ENCODE results near the gene TMEM59.
"Not testable (repeated sequence)": the region's sequence is repeated elsewhere in the genome, so short reads cannot be mapped to it uniquely, and the experiment has no call there.

TMEM59 gene

DNA sequence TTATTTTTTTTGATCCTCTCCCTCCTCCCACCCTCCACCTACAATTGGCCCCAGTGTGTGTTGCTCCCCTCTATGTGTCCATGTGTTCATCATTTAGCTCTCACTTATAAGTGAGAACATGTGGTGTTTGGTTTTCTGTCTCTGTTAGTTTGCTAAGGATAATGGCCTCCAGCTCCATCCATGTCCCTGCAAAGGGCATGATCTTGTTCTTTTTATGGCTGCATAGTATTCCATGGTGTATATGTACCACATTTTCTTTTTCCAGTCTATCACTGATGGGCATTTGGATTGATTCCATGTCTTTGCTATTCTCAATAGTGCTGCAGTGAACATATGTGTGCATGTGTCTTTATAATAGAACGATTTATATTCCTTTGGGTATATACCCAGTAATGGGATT lies 28.2 kb downstream of the TMEM59 start:
- H3K4me3 ChIP-seq (ENCODE audit: low read depth, low read length); H3K27me3 ChIP-seq (ENCODE audit: control insufficient read depth, insufficient read depth, low read length); H3K4me1 ChIP-seq (ENCODE audit: control insufficient read depth, insufficient read depth, low read length); H3K9ac ChIP-seq (ENCODE audit: low read depth, low read length); H3K27ac ChIP-seq (ENCODE audit: low read depth, low read length); H3K36me3 ChIP-seq (ENCODE audit: control insufficient read depth, insufficient read depth, low read length); H3K9me3 ChIP-seq (ENCODE audit: control insufficient read depth, insufficient read depth, low read length): not testable (repeated sequence)

DNA sequence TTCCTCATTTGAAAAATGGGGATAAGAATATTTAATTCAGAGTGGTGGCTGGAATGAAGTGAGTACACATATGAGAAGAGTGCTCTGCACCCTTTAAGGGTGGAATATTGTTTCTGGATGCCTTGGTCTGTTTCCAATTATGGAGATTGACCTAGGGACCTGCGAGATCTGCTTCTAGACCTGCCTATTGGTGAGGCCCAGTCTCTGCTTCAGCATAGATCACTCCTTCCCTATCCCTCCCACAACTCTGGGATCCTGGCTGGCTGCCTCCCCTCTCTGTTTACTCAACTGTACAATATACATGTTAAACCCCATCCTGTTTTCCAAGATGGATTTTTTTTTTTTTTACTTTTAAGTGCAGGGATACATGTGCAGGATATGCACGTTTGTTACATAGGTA lies 28.6 kb downstream of the TMEM59 start:
- Histone ChIP-seq H3K9me3 (ENCODE audit: control insufficient read depth, insufficient read depth, low read length) (no peaks in the 10 kb centered on the region), H3K4me3 (ENCODE audit: low read depth, low read length) (no peak overlapping the region), H3K9ac (ENCODE audit: low read depth, low read length) (no peak overlapping the region), H3K4me1 (ENCODE audit: control insufficient read depth, insufficient read depth, low read length) (no peaks in the 10 kb centered on the region), H3K36me3 (ENCODE audit: control insufficient read depth, insufficient read depth, low read length) (no peaks in the 10 kb centered on the region), H3K27ac (ENCODE audit: low read depth, low read length) (no peak overlapping the region), H3K27me3 (ENCODE audit: control insufficient read depth, insufficient read depth, low read length) (no peaks in the 10 kb centered on the region)

DNA sequence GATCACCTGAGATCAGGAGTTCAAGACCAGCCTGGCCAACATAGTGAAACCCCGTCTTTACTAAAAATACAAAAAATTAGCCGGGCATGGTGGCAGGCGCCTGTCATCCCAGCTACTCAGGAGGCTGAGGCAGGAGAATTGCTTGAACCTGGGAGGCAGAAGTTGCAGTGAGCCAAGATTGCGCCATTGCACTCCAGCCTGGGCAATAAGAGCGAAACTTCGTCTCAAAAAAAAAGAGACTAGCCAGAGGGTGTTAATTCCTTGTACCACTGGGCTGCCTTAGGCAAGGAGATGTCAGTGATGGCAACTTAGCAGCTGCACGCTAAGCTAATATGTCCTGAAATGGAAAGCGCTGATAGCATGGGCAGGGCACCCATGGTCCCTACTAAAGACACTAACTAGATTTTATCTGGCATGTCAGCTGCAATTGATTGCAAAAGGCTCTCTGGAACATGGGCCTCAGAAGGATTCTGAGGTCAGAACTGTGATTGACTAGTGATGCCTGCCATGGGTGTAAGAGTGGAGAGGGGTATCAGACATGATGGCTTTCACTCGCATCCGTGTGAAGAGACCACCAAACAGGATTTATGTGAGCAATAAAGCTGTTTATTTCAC lies 33.3 kb downstream of the TMEM59 start:
- not testable (repeated sequence) for H3K9ac ChIP-seq (ENCODE audit: low read depth, low read length); H3K27me3 ChIP-seq (ENCODE audit: control insufficient read depth, insufficient read depth, low read length); H3K4me1 ChIP-seq (ENCODE audit: control insufficient read depth, insufficient read depth, low read length); H3K9me3 ChIP-seq (ENCODE audit: control insufficient read depth, insufficient read depth, low read length); H3K36me3 ChIP-seq (ENCODE audit: control insufficient read depth, insufficient read depth, low read length); H3K27ac ChIP-seq (ENCODE audit: low read depth, low read length); H3K4me3 ChIP-seq (ENCODE audit: low read depth, low read length)

- H3K27ac ChIP-seq (ENCODE audit: low read depth, low read length) = no peak overlapping the region
- H3K9ac ChIP-seq (ENCODE audit: low read depth, low read length) = no peak overlapping the region
- no peaks in the 10 kb centered on the region for H3K27me3 ChIP-seq (ENCODE audit: control insufficient read depth, insufficient read depth, low read length)
- H3K4me3 ChIP-seq (ENCODE audit: low read depth, low read length) = no peak overlapping the region
- H3K36me3 ChIP-seq (ENCODE audit: control insufficient read depth, insufficient read depth, low read length) = no peaks in the 10 kb centered on the region
- H3K9me3 ChIP-seq (ENCODE audit: control insufficient read depth, insufficient read depth, low read length) = no peaks in the 10 kb centered on the region
- H3K4me1 ChIP-seq (ENCODE audit: control insufficient read depth, insufficient read depth, low read length) = no peaks in the 10 kb centered on the region
Measured at GRCh38 chr1:54018635-54019034, 34.4 kb downstream of the TMEM59 start.

- Histone ChIP-seq H3K9ac (ENCODE audit: low read depth, low read length) (no peak within 1 kb of the TSS), H3K9me3 (ENCODE audit: control insufficient read depth, insufficient read depth, low read length) (no peaks in the 10 kb centered on the region), H3K4me3 (ENCODE audit: low read depth, low read length) (no peak within 1 kb of the TSS), H3K36me3 (ENCODE audit: control insufficient read depth, insufficient read depth, low read length) (no peaks in the 10 kb centered on the region), H3K27ac (ENCODE audit: low read depth, low read length) (no peak within 1 kb of the TSS), H3K27me3 (ENCODE audit: control insufficient read depth, insufficient read depth, low read length) (no peaks in the 10 kb centered on the region), H3K4me1 (ENCODE audit: control insufficient read depth, insufficient read depth, low read length) (no peaks in the 10 kb centered on the region)
Measured at GRCh38 chr1:54017979-54018378, 35.0 kb downstream of the TMEM59 start, which contains the start of gene LDLRAD1. Gene LDLRAD1 (minus strand): TSS chr1:54018186. CDS start chr1:54018112, 74 bp downstream.

- H3K27ac ChIP-seq (ENCODE audit: low read depth, low read length) = no peak overlapping the region
- H3K36me3 ChIP-seq (ENCODE audit: control insufficient read depth, insufficient read depth, low read length) = no peaks in the 10 kb centered on the region
- no peaks in the 10 kb centered on the region for H3K9me3 ChIP-seq (ENCODE audit: control insufficient read depth, insufficient read depth, low read length)
- no peaks in the 10 kb centered on the region for H3K4me1 ChIP-seq (ENCODE audit: control insufficient read depth, insufficient read depth, low read length)
- H3K9ac ChIP-seq (ENCODE audit: low read depth, low read length) = no peak overlapping the region
- no peaks in the 10 kb centered on the region for H3K27me3 ChIP-seq (ENCODE audit: control insufficient read depth, insufficient read depth, low read length)
- no peak overlapping the region for H3K4me3 ChIP-seq (ENCODE audit: low read depth, low read length)
Measured at GRCh38 chr1:54016343-54017282, 36.4 kb downstream of the TMEM59 start.

- Histone ChIP-seq H3K4me3 (ENCODE audit: low read depth, low read length) (no peak overlapping the region), H3K9ac (ENCODE audit: low read depth, low read length) (no peak overlapping the region), H3K27ac (ENCODE audit: low read depth, low read length) (no peak overlapping the region), H3K4me1 (ENCODE audit: control insufficient read depth, insufficient read depth, low read length) (no peaks in the 10 kb centered on the region), H3K27me3 (ENCODE audit: control insufficient read depth, insufficient read depth, low read length) (no peaks in the 10 kb centered on the region), H3K9me3 (ENCODE audit: control insufficient read depth, insufficient read depth, low read length) (no peaks in the 10 kb centered on the region), H3K36me3 (ENCODE audit: control insufficient read depth, insufficient read depth, low read length) (no peaks in the 10 kb centered on the region)
Measured at GRCh38 chr1:54014009-54014629, 38.9 kb downstream of the TMEM59 start.

DNA sequence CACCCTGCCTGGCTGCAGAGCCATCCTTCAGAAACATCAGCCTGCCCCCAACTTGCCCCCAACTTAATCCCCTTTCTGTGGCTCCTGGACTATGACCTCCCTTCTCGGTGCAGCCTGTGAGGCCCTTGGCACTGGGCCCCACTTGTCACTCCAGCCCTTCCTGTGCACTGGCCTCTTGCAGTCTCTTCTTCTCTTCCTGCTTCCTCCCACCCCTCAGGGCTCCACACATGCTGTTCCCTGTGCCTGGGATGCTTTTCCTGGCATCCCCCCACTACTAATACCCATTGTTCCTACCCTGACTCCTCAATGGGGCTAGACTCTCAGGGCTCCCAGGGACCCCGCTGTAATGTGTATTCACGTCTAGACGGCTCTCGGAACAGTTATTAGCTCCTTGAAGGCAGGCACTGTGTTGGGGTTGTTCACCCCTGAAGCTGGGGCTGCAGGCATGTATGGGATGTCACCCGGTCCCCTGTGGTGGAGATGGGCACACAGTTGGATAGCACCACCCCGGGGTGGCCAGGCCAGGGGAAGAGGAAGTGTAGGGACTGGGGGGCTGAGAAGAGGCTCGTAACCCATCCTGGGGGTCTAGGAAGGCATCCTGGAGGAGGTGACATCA lies 39.5 kb downstream of the TMEM59 start:
- H3K36me3 ChIP-seq (ENCODE audit: control insufficient read depth, insufficient read depth, low read length) = no peaks in the 10 kb centered on the region
- no peaks in the 10 kb centered on the region for H3K27me3 ChIP-seq (ENCODE audit: control insufficient read depth, insufficient read depth, low read length)
- no peaks in the 10 kb centered on the region for H3K4me1 ChIP-seq (ENCODE audit: control insufficient read depth, insufficient read depth, low read length)
- no peak overlapping the region for H3K27ac ChIP-seq (ENCODE audit: low read depth, low read length)
- no peak overlapping the region for H3K9ac ChIP-seq (ENCODE audit: low read depth, low read length)
- no peaks in the 10 kb centered on the region for H3K9me3 ChIP-seq (ENCODE audit: control insufficient read depth, insufficient read depth, low read length)
- H3K4me3 ChIP-seq (ENCODE audit: low read depth, low read length) = no peak overlapping the region

DNA sequence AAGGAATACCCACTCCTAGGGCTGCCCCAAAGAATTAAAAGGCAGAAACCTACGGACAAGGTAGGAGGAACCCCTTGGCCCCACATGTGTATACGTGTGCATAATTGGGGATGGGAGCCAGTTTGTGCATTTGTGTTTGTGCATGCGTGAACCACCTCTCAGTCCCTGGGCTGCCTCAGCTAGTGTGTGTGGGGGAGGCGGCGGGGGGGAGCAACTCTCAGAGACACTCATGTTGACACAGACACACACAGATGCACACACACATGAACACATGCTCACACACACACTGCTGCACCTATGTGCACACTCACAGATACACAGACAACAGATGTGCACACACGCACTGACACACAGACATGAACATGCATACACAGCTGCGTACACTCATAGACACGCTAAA lies 40.1 kb downstream of the TMEM59 start:
- H3K9me3 ChIP-seq (ENCODE audit: control insufficient read depth, insufficient read depth, low read length) = no peaks in the 10 kb centered on the region
- no peaks in the 10 kb centered on the region for H3K4me1 ChIP-seq (ENCODE audit: control insufficient read depth, insufficient read depth, low read length)
- no peak overlapping the region for H3K9ac ChIP-seq (ENCODE audit: low read depth, low read length)
- no peaks in the 10 kb centered on the region for H3K27me3 ChIP-seq (ENCODE audit: control insufficient read depth, insufficient read depth, low read length)
- no peaks in the 10 kb centered on the region for H3K36me3 ChIP-seq (ENCODE audit: control insufficient read depth, insufficient read depth, low read length)
- H3K4me3 ChIP-seq (ENCODE audit: low read depth, low read length) = no peak overlapping the region
- no peak overlapping the region for H3K27ac ChIP-seq (ENCODE audit: low read depth, low read length)

- Histone ChIP-seq H3K9ac (ENCODE audit: low read depth, low read length) (no peak overlapping the region), H3K4me1 (ENCODE audit: control insufficient read depth, insufficient read depth, low read length) (no peaks in the 10 kb centered on the region), H3K36me3 (ENCODE audit: control insufficient read depth, insufficient read depth, low read length) (no peaks in the 10 kb centered on the region), H3K9me3 (ENCODE audit: control insufficient read depth, insufficient read depth, low read length) (no peaks in the 10 kb centered on the region), H3K4me3 (ENCODE audit: low read depth, low read length) (no peak overlapping the region), H3K27me3 (ENCODE audit: control insufficient read depth, insufficient read depth, low read length) (no peaks in the 10 kb centered on the region), H3K27ac (ENCODE audit: low read depth, low read length) (no peak overlapping the region)
Measured at GRCh38 chr1:54012008-54012325, 41.0 kb downstream of the TMEM59 start.
